Testis (tissue), 3 donors: Measurements from ENCODE around the gene MAP4. TPM values are rescaled to one million over a fixed set of nuclear protein-coding genes. Genes with fewer than 3 reads are reported as not detected.

Experiments
- DNase-seq: peaks from one replicate; pipeline ENCODE4 v3.0.0-alpha.2; 2019
- H3K27ac ChIP-seq, 2 donors: fragments of 200-600 bp; sonication (generic); one replicate each; pipeline ENCODE4 v1.5.1; 2019
- H3K27me3 ChIP-seq: fragments of 200-600 bp; sonication (generic); one replicate; pipeline ENCODE4 v1.5.1; 2019
- H3K36me3 ChIP-seq: fragments of 200-600 bp; sonication (generic); one replicate; pipeline ENCODE4 v1.5.1; 2017; ENCODE audit warnings: low read depth; ENCODE audit errors: missing control alignments
- H3K4me1 ChIP-seq: fragments of 200-600 bp; sonication (generic); one replicate; pipeline ENCODE4 v1.5.1; 2019
- H3K4me3 ChIP-seq, 2 donors: fragments of 200-600 bp; sonication (generic); one replicate each; pipeline ENCODE4 v1.5.1; 2017 to 2019
- H3K9me3 ChIP-seq: fragments of 200-600 bp; sonication (generic); one replicate; pipeline ENCODE4 v1.5.1; 2017
- CTCF ChIP-seq, 3 experiments: fragments of 450-650 bp in 2 of 3; fragments of 200-600 bp in 1 of 3; sonication (generic) in 1 of 3; IDR thresholded peaks; one replicate each; pipeline ENCODE4 v1.5.1; 2016 to 2019; ENCODE audit warnings: antibody characterized with exemption in 3 of 3, mild to moderate bottlenecking in 2 of 3, moderate library complexity in 1 of 3
- POLR2A ChIP-seq: fragments of 450-650 bp; IDR thresholded peaks from one replicate; pipeline ENCODE4 v1.6.1; 2017; ENCODE audit warnings: antibody characterized with exemption, mild to moderate bottlenecking, moderate library complexity
- WGBS, 2 donors: methylation state at CpG; one replicate each; pipeline ENCODE4 v1.1.5; 2018; 5-methylcytosine and 5-hydroxymethylcytosine counted together
- intact Hi-C: fragments of 100-400 bp; cut with DNase I; formaldehyde crosslinking; loops from one replicate; pipeline ENCODE4 v1.15.1; 2023; ENCODE audit warnings: low total_unique reads
- microRNA counts, 2 donors: library from miRNA; unstranded; fragments of <30 nt; microRNA quantifications; one replicate each; lab custom pipeline; 2016
- microRNA-seq, 2 donors: library from miRNA; unstranded; fragments of <30 nt; microRNA quantifications; one replicate each; pipeline ENCODE4, GENCODE V29; 2016; ENCODE audit warnings: borderline number of aligned reads in 2 of 2, borderline replicate concordance in 1 of 2
- polyA plus RNA-seq: library from polyadenylated mRNA; stranded (reverse); fragments of 350-450 nt; fragmentation: Illumina TruSeq; extraction: RNeasy Lipid Tissue Mini Kit (QIAGEN cat#74804); gene quantifications from one replicate; pipeline ENCODE4 v1.2.3, GENCODE V29; 2014; ENCODE audit warnings: low read depth, low replicate concordance; ENCODE audit not compliant: insufficient read depth
- small RNA-seq, 2 donors: library from RNA; depleted of rRNA; stranded (forward); fragments of <200 nt; gene quantifications; one replicate each; pipeline ENCODE3, GENCODE V24; 2016
- total RNA-seq, 2 donors: library from RNA; depleted of rRNA; stranded (reverse); fragments of >200 nt; gene quantifications; one replicate each; pipeline ENCODE4 v1.2.3, GENCODE V29; 2016

Gene MAP4
- total and polyA plus RNA-seq, 3 donors from 2014 or later = 195 to 241 (median 226) TPM

- H3K9me3 ChIP-seq = no peaks in the 10 kb centered on the region
- TF ChIP-seq CTCF (IDR thresholded peaks at IDR 0.05) (no peak), POLR2A (no peak)
- no peak overlapping the region for H3K4me3 ChIP-seq
- no peak overlapping the region for H3K27ac ChIP-seq
- no peak for DNase-seq
- no peaks in the 10 kb centered on the region for H3K4me1 ChIP-seq
- 66 to 71% methylated on average over 8 of the region's 8 CpGs for WGBS, 2 donors
- intact Hi-C loops = no loop called here
- H3K36me3 ChIP-seq = no peaks in the 10 kb centered on the region
- no peaks in the 10 kb centered on the region for H3K27me3 ChIP-seq
Measured at GRCh38 chr3:47813551-47814177, 202.6 kb downstream of the MAP4 start.

DNA sequence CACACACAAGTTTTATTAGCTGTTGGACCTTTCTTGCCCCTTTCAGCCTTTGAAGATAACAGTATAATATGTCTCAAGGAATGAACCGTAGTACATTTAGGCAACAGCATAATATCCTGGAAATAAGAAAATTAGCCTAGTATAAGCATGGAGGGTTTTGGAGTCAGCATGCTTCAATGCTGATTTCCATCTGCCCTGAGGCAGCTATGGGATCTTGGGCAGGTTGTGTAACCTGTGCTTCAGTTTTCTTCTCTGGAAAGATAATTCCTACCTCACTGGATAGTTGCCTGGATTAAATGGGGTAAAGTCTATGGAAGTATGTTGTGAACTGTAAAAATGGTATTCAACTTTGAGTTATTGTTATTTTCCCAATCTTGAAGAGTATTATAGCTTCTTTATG is 211.6 kb downstream of the MAP4 start:
- H3K36me3 ChIP-seq = no peaks in the 10 kb centered on the region
- H3K9me3 ChIP-seq = no peaks in the 10 kb centered on the region
- TF ChIP-seq POLR2A (no peak), CTCF (IDR thresholded peaks at IDR 0.05) (no peak)
- no peak overlapping the region for H3K4me3 ChIP-seq
- DNase-seq = no peak
- no peaks in the 10 kb centered on the region for H3K27me3 ChIP-seq
- no peak overlapping the region for H3K27ac ChIP-seq
- 55 to 82% methylated on average over 1 of the region's 1 CpG for WGBS, 2 donors
- intact Hi-C loops = no loop called here
- peaks cover 14% of the 10 kb centered on the region for H3K4me1 ChIP-seq

DNA sequence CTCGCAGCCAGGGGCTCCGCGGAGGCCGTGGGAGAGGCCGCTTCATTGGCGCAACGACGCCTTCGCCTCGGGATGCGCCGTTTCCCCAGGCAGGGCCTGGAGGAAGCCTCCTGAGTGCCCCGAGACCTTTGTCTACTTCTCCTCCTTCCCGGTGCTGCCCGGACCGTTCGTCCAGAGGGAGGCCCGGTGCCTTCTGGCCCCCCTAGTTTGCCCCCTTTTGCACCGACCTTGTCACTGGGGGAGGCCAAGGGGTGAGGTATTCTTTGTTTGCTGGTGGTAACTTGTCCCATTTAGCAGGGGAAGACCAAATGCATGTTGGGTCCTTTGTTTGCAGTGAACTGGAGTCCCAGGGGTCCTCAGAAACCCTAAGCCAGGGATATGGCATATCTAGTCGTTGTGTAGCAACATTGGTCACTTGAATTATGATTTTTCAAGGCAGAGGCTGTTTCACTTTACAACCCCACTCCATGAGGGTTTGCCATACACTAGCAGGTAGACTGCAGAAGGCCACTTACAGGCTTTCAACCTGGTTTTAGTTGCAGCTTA is 212.7 kb downstream of the MAP4 start:
- no peaks in the 10 kb centered on the region for H3K9me3 ChIP-seq
- H3K36me3 ChIP-seq = no peaks in the 10 kb centered on the region
- TF ChIP-seq POLR2A (no peak), CTCF (IDR thresholded peaks at IDR 0.05) (no peak)
- H3K4me3 ChIP-seq = peak overlapping the region; percentile 93 to 97
- DNase-seq = no peak
- intact Hi-C loops = no loop called here
- WGBS, 2 donors = 0% methylated on average over 6 to 11 of the region's 20 CpGs
- peaks cover 14% of the 10 kb centered on the region for H3K4me1 ChIP-seq
- H3K27me3 ChIP-seq = no peaks in the 10 kb centered on the region
- peak overlapping the region; percentile 91 to 97 for H3K27ac ChIP-seq

GRCh38 chr3:47802734-47803479 is 213.3 kb downstream of the MAP4 start, which contains the start of gene DHX30:
Gene DHX30, plus strand, starts transcription at chr3:47803138. Its CDS starts 7,546 bp downstream, at chr3:47810684.
- Histone ChIP-seq H3K4me3 (peak within 1 kb of the TSS; percentile 93 to 97), H3K4me1 (peaks cover 14% of the 10 kb centered on the region), H3K27ac (peak within 1 kb of the TSS; percentile 91 to 97), H3K9me3 (no peaks in the 10 kb centered on the region), H3K36me3 (no peaks in the 10 kb centered on the region), H3K27me3 (no peaks in the 10 kb centered on the region)
- peak; percentile 93 for DNase-seq
- intact Hi-C loops = no loop called here
- TF ChIP-seq POLR2A = no peak
- TF ChIP-seq CTCF (IDR thresholded peaks at IDR 0.05) = no peak
- 1 to 2% methylated on average over 19 to 46 of the region's 90 CpGs for WGBS, 2 donors

MicroRNAs within 50 kb of the gene (microRNA counts, 767-probe panel; counts per million panel counts)
- microRNA hsa-miR-1226-3p (lab: Ali Mortazavi, UCI) = 0 to 152 counts per million in 2 donors

Small RNA genes lying within 50 kb of the gene (microRNA-seq; reads per million reads assigned to microRNA genes)
- 9.0 to 10.4 reads per million in 2 donors for gene MIR1226

Small RNA genes lying within 50 kb of the gene (small RNA-seq; reads per million reads assigned to genes)
- gene AC124916.2 = 0 reads per million in 2 donors
- gene MIR1226 = 0.09 to 0.27 reads per million in 2 donors
- gene RF00019 = 0 reads per million in 2 donors
- 0 reads per million in 2 donors for gene RF02271

Other genes with a start within 250 kb of the MAP4 start
- 10 to 100 TPM; 64.4 to 80.1 TPM for gene SMARCC1, start 234.5 kb downstream of the MAP4 start, total RNA-seq
- 48.1 TPM for gene SMARCC1, start 234.5 kb downstream of the MAP4 start, polyA plus RNA-seq
- gene DHX30, start 213.3 kb downstream of the MAP4 start, total RNA-seq = 100 to 1,000 TPM; 178 to 187 TPM
- gene DHX30, start 213.3 kb downstream of the MAP4 start, polyA plus RNA-seq = 216 TPM
- gene CDC25A, start 172.0 kb upstream of the MAP4 start, total RNA-seq = 10 to 100 TPM; 46.3 to 51.6 TPM
- gene CDC25A, start 172.0 kb upstream of the MAP4 start, polyA plus RNA-seq = 29.3 TPM
- gene CAMP, start 207.1 kb upstream of the MAP4 start, total RNA-seq = 1 to 10 TPM; 1.4 to 1.7 TPM
- 2.8 TPM for gene CAMP, start 207.1 kb upstream of the MAP4 start, polyA plus RNA-seq
- 10 to 100 TPM; 20.9 to 36.8 TPM for gene ZNF589, start 224.7 kb upstream of the MAP4 start, total RNA-seq
- 16.0 TPM for gene ZNF589, start 224.7 kb upstream of the MAP4 start, polyA plus RNA-seq